HepG2 (cell line): ENCODE results near the gene TMBIM1. TPM values are rescaled to one million over a fixed set of nuclear protein-coding genes. Genes with fewer than 3 reads are reported as not detected.

Experiments used
- ATAC-seq: fragments of 200-7000 bp; cut with Tn5 transposase; 3 replicates; pipeline ENCODE4 v1.9.1; 2020; ENCODE audit warnings: mild to moderate bottlenecking, moderate library complexity
- BruUV-seq: library from RNA; stranded (reverse); fragments of 400-500 nt; replicated peaks from 2 replicates; lab custom pipeline; 2021; lab: Mats Ljungman, UMichigan
- CTCF ChIA-PET: fragments of 300-600 bp; formaldehyde crosslinking; extraction: SDS; loops from one replicate; lab custom pipeline; 2021; ENCODE audit warnings: low total read pairs, inconsistent platforms, low intra/inter-chr PET ratio; lab: Yijun Ruan, JAX
- POLR2A ChIA-PET: fragments of 350-600 bp; sonication (Branson Sonifier 250); formaldehyde crosslinking; loops from one replicate; lab custom pipeline; 2020; ENCODE audit warnings: antibody characterized with exemption, inconsistent platforms; lab: Yijun Ruan, JAX
- DNase-seq: peaks from one replicate; pipeline ENCODE4 v3.0.0-alpha.2; 2015; ENCODE audit warnings: low spot score
- FAIRE-seq: peaks from 3 replicates; lab custom pipeline; 2011; peaks lifted over from hg19 to GRCh38; lab: Jason Lieb, UNC
- H2AFZ ChIP-seq: one replicate; pipeline ENCODE4 v1.6.1; 2011; ENCODE audit warnings: low read length, inconsistent platforms
- H3K27ac ChIP-seq: fragments of 300-600 bp; 3 replicates; pipeline ENCODE4 v1.8.0; 2011; ENCODE audit warnings: mixed run types, mild to moderate bottlenecking, mixed read lengths, low read length, inconsistent platforms; ENCODE audit not compliant: insufficient read depth; ENCODE audit errors: extremely low read length
- H3K27me3 ChIP-seq, 2 experiments: fragments of 200-600 bp in 1 of 2; 2 replicates in 1 of 2; 3 replicates in 1 of 2; pipeline versions ENCODE4 v1.6.0 to v1.8.0; 2011; ENCODE audit warnings: low read length in 2 of 2, mild to moderate bottlenecking in 2 of 2, moderate library complexity in 2 of 2, inconsistent platforms in 1 of 2; ENCODE audit not compliant: insufficient read depth in 2 of 2, control insufficient read depth in 1 of 2
- H3K36me3 ChIP-seq, 2 experiments: fragments of 200-600 bp in 1 of 2; replicated peaks in 1 of 2; 2 replicates in 1 of 2; 3 replicates in 1 of 2; pipeline versions ENCODE4 v1.5.1 to v1.8.0; 2011; ENCODE audit warnings: low read length in 2 of 2, inconsistent platforms in 1 of 2; ENCODE audit not compliant: insufficient read depth in 2 of 2, control insufficient read depth in 1 of 2
- H3K4me1 ChIP-seq: 2 replicates; pipeline ENCODE4 v1.5.1; 2012; ENCODE audit warnings: low read length, inconsistent platforms; ENCODE audit not compliant: insufficient read depth
- H3K4me2 ChIP-seq: 2 replicates; pipeline ENCODE4 v1.6.0; 2011; ENCODE audit warnings: low read depth, low read length, inconsistent platforms
- H3K4me3 ChIP-seq, 3 experiments: fragments of 200-600 bp in 1 of 3; sonication (generic), shearing (Covaris generic) in 1 of 3; replicated peaks in 1 of 3; 2 replicates each; pipeline ENCODE4 v1.5.1; 2011 to 2016; ENCODE audit warnings: low read length in 3 of 3, inconsistent platforms in 2 of 3, low read depth in 2 of 3, mild to moderate bottlenecking in 2 of 3, control low read depth in 1 of 3, mixed read lengths in 1 of 3; ENCODE audit not compliant: insufficient read depth in 1 of 3
- H3K79me2 ChIP-seq: one replicate; pipeline ENCODE4 v1.6.1; 2011; ENCODE audit warnings: low read length, inconsistent platforms; ENCODE audit not compliant: insufficient read depth
- H3K9ac ChIP-seq: 2 replicates; pipeline ENCODE4 v1.6.0; 2011; ENCODE audit warnings: mild to moderate bottlenecking, low read depth, low read length, inconsistent platforms; ENCODE audit not compliant: insufficient read depth
- H3K9me3 ChIP-seq: 2 replicates; pipeline ENCODE4 v1.5.1; 2012; ENCODE audit warnings: mild to moderate bottlenecking, low read length
- H4K20me1 ChIP-seq: 2 replicates; pipeline ENCODE4 v1.6.0; 2011; ENCODE audit warnings: inconsistent platforms, mild to moderate bottlenecking, low read length, moderate library complexity; ENCODE audit not compliant: insufficient read depth
- ATF7-NPFF ChIP-seq: sonication (generic); formaldehyde crosslinking; IDR thresholded peaks from 2 replicates; pipeline ENCODE4 v1.8.1; 2023; ENCODE audit warnings: mild to moderate bottlenecking, low read depth, missing genetic modification reagents, moderate library complexity
- HNRNPL ChIP-seq: fragments of 200-400 bp; formaldehyde crosslinking; IDR thresholded peaks from 2 replicates; pipeline ENCODE4 v1.6.1; 2017; ENCODE audit warnings: mild to moderate bottlenecking, low read depth, low read length
- MAF1 ChIP-seq: sonication (generic); formaldehyde crosslinking; IDR thresholded peaks from 2 replicates; pipeline ENCODE4 v1.5.0; 2020; ENCODE audit warnings: missing genetic modification reagents, borderline replicate concordance
- ZNF530 ChIP-seq: sonication (generic); formaldehyde crosslinking; IDR thresholded peaks from 2 replicates; pipeline ENCODE4 v1.5.0; 2020; ENCODE audit warnings: low read depth, mild to moderate bottlenecking, missing genetic modification reagents
- WGBS: methylation state at CpG from one replicate; pipeline ENCODE4 v1.1.6; 2017; ENCODE audit warnings: low lambda C conversion rate; 5-methylcytosine and 5-hydroxymethylcytosine counted together
- in situ Hi-C: cut with HindIII; loops from 2 replicates; pipeline ENCODE4 v1.10.0; 2017; ENCODE audit warnings: low pct_unique_long_range_greater_than_20kb; ENCODE audit not compliant: extremely low pct_ligation_motif_present
- intact Hi-C: fragments of 100-400 bp; cut with micrococcal nuclease; formaldehyde crosslinking; loops from one replicate; pipeline ENCODE4 v1.10.0; 2022; ENCODE audit not compliant: unreplicated experiment
- polyA plus RNA-seq, 8 experiments: library from polyadenylated mRNA; depleted of rRNA in 3 of 8; stranded (reverse) in 7 of 8; unstranded in 1 of 8; fragments of >200 nt; fragmentation: Illumina TruSeq in 4 of 8; extraction: Trizol in 4 of 8; gene quantifications; 2 replicates each; pipeline versions ENCODE4 v1.2.1 to v1.2.3, GENCODE V29; 2011 to 2016; ENCODE audit warnings: low read depth in 4 of 8, missing spikeins in 1 of 8, mixed read lengths in 1 of 8; ENCODE audit not compliant: insufficient read depth in 1 of 8
- total RNA-seq, 5 experiments: library from RNA; depleted of rRNA; stranded (reverse); fragments of >200 nt; fragmentation: Illumina TruSeq; extraction: Trizol; gene quantifications; 2 replicates each; pipeline ENCODE4 v1.2.3, GENCODE V29; 2016; ENCODE audit warnings: low read depth in 1 of 5
- TF ChIP-seq, protein P1 (sequence below): sonication (generic); formaldehyde crosslinking; IDR thresholded peaks from 2 replicates; pipeline ENCODE4 v1.5.1; 2020; ENCODE audit warnings: mild to moderate bottlenecking, missing genetic modification reagents, moderate library complexity

Gene TMBIM1
- total and polyA plus RNA-seq, 2 of the 13 experiments (the other 11 are each of a cell fraction or from before 2014, with no cell fraction given), result 127 to 139 TPM

DNA sequence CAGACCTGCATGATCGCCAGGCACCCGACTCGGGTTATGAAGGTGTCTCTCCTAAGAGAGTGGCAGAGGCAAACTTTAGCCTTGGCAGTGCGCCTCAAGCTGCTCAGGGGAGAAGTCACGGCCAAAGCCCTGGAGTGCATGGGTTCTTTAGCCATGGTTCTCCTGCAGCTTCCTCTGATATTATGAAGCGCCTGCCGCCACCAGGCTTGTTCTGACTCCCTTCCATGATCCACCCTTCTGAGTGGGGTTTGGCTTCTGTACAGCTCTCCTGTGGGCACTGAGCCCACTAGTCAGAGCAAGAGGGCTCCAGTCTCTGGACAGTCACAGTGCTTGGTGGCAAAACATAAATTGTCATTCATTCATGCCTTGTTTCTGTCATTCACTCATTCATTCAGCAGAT lies 25.9 kb upstream of the TMBIM1 start:
- ChIA-PET CTCF (no interaction called here), POLR2A (no interaction called here)
- no peaks in the 10 kb centered on the region for H3K36me3 ChIP-seq
- WGBS, result 80% methylated on average over 6 of the region's 7 CpGs
- no peak overlapping the region for H2AFZ ChIP-seq
- in situ Hi-C loops (no loop called here), intact Hi-C loops (no loop called here)
- H3K27me3 ChIP-seq, result no peaks in the 10 kb centered on the region
- BruUV-seq, result no TSS peak
- TF ChIP-seq HNRNPL (no peak), MAF1 (CRISPR knock-in tag) (no peak), ATF7-NPFF (CRISPR knock-in tag) (no peak), ZNF530 (CRISPR knock-in tag) (no peak)
- TF ChIP-seq, protein P1, sequence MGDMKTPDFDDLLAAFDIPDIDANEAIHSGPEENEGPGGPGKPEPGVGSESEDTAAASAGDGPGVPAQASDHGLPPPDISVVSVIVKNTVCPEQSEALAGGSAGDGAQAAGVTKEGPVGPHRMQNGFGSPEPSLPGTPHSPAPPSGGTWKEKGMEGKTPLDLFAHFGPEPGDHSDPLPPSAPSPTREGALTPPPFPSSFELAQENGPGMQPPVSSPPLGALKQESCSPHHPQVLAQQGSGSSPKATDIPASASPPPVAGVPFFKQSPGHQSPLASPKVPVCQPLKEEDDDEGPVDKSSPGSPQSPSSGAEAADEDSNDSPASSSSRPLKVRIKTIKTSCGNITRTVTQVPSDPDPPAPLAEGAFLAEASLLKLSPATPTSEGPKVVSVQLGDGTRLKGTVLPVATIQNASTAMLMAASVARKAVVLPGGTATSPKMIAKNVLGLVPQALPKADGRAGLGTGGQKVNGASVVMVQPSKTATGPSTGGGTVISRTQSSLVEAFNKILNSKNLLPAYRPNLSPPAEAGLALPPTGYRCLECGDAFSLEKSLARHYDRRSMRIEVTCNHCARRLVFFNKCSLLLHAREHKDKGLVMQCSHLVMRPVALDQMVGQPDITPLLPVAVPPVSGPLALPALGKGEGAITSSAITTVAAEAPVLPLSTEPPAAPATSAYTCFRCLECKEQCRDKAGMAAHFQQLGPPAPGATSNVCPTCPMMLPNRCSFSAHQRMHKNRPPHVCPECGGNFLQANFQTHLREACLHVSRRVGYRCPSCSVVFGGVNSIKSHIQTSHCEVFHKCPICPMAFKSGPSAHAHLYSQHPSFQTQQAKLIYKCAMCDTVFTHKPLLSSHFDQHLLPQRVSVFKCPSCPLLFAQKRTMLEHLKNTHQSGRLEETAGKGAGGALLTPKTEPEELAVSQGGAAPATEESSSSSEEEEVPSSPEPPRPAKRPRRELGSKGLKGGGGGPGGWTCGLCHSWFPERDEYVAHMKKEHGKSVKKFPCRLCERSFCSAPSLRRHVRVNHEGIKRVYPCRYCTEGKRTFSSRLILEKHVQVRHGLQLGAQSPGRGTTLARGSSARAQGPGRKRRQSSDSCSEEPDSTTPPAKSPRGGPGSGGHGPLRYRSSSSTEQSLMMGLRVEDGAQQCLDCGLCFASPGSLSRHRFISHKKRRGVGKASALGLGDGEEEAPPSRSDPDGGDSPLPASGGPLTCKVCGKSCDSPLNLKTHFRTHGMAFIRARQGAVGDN (CRISPR knock-in tag), result peak; percentile 13; the same call in 1 of the 2 replicates
- H3K4me1 ChIP-seq, result peaks cover 56% of the 10 kb centered on the region
- DNase-seq (no peak), ATAC-seq (no peak), FAIRE-seq (no peak)
- H3K27ac ChIP-seq, result no peak overlapping the region
- H3K79me2 ChIP-seq, result no peaks in the 10 kb centered on the region
- H3K9me3 ChIP-seq, result no peaks in the 10 kb centered on the region
- H3K9ac ChIP-seq, result no peak overlapping the region
- H4K20me1 ChIP-seq, result no peaks in the 10 kb centered on the region
- H3K4me2 ChIP-seq, result no peak overlapping the region
- H3K4me3 ChIP-seq, result no peak overlapping the region
